Measurements from ENCODE around the gene TMEM86A. TPM values are rescaled to one million over a fixed set of nuclear protein-coding genes. Genes with fewer than 3 reads are reported as not detected.

TMEM86A gene
- total and polyA plus RNA-seq, 2 experiments from 2014 or later, result 1.7 to 5.2 TPM

DNA sequence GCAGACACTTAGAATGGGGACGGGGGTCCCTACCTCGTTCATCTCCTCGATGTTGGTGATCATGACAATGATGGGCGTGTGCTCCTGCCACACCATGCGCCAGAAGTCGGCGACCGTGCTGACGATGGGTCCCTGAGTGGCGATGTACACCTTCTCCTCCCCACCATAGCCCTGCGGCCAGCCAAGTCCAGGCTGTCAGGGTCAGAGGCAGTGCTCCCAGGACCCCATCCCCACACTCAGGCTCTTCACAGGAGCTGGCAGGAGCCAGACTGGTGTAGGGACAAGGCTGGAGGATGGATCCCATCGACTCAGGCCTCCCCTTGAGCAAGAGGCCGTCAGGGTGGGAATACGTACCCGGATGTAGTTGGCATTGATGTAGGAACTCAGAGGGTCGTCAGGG, 34.6 kb downstream of the TMEM86A start:
- Histone ChIP-seq H3K4me3 (no peak overlapping the region), H3K36me3 (replicated peaks; ENCODE audit: insufficient read depth, low read depth) (no peaks in the 10 kb centered on the region), H4K20me1 (ENCODE audit: insufficient read depth, poor library complexity, severe bottlenecking) (no peaks in the 10 kb centered on the region), H3K27me3 (no peaks in the 10 kb centered on the region), H3K4me1 (ENCODE audit: insufficient read depth) (no peaks in the 10 kb centered on the region), H3K4me2 (no peak overlapping the region), H3K79me2 (no peaks in the 10 kb centered on the region), H3K9me3 (ENCODE audit: low read depth) (no peaks in the 10 kb centered on the region), H2AFZ (no peak overlapping the region), H3K9me2 (replicated peaks; ENCODE audit: insufficient read depth) (no peaks in the 10 kb centered on the region), H3K27ac (no peak overlapping the region)
- TF ChIP-seq EZH2 (IDR thresholded peaks at IDR 0.05; ENCODE audit: borderline replicate concordance) (no peak), EZH2phosphoT487 (IDR thresholded peaks at IDR 0.05; ENCODE audit: low read depth, severe bottlenecking, unreplicated experiment) (no peak)
- TF ChIP-seq, protein P1, sequence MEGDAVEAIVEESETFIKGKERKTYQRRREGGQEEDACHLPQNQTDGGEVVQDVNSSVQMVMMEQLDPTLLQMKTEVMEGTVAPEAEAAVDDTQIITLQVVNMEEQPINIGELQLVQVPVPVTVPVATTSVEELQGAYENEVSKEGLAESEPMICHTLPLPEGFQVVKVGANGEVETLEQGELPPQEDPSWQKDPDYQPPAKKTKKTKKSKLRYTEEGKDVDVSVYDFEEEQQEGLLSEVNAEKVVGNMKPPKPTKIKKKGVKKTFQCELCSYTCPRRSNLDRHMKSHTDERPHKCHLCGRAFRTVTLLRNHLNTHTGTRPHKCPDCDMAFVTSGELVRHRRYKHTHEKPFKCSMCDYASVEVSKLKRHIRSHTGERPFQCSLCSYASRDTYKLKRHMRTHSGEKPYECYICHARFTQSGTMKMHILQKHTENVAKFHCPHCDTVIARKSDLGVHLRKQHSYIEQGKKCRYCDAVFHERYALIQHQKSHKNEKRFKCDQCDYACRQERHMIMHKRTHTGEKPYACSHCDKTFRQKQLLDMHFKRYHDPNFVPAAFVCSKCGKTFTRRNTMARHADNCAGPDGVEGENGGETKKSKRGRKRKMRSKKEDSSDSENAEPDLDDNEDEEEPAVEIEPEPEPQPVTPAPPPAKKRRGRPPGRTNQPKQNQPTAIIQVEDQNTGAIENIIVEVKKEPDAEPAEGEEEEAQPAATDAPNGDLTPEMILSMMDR (IDR thresholded peaks at IDR 0.05; ENCODE audit: poor library complexity), result no peak
- DNase-seq (ENCODE audit: low spot score), result no peak
- 96% methylated on average over 16 of the region's 16 CpGs for WGBS (ENCODE audit: low lambda C conversion rate, missing lambda C conversion rate)

DNA sequence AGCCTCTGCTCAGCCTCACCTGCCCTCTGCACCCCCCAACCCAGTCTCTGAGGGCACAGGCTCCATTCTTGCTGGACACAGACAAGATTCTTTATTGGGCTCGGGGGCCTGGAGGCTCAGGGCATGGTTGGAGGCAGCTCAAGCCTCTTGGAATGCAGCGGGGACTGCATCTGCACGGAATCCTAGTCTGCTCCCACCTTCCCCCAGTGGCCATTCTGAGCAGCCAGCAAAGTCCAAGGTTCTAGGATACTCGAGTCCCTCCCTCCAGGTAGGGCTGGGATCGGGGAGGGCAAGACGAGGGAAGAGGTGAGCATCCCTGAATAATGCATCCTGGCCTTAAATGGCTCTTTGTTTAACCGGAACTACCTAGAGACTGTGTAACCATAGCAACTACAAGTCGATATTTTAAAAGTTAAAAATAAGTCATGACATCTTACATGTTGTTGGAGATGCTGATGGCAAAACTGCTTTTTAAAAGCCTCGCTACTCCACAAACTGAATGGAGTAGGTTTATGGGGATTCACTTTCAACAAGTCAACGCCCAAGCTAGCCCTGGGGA, 38.1 kb downstream of the TMEM86A start:
- Histone ChIP-seq H3K36me3 (replicated peaks; ENCODE audit: insufficient read depth, low read depth) (no peaks in the 10 kb centered on the region), H3K9me3 (ENCODE audit: low read depth) (no peaks in the 10 kb centered on the region), H3K27ac (no peak overlapping the region), H3K9me2 (replicated peaks; ENCODE audit: insufficient read depth) (no peaks in the 10 kb centered on the region), H2AFZ (no peak overlapping the region), H3K79me2 (no peaks in the 10 kb centered on the region), H4K20me1 (ENCODE audit: insufficient read depth, poor library complexity, severe bottlenecking) (no peaks in the 10 kb centered on the region), H3K4me2 (no peak overlapping the region), H3K27me3 (no peaks in the 10 kb centered on the region), H3K4me3 (no peak overlapping the region), H3K4me1 (ENCODE audit: insufficient read depth) (no peaks in the 10 kb centered on the region)
- no peak for DNase-seq (ENCODE audit: low spot score)
- TF ChIP-seq EZH2phosphoT487 (IDR thresholded peaks at IDR 0.05; ENCODE audit: low read depth, severe bottlenecking, unreplicated experiment), result no peak
- TF ChIP-seq, protein P1 (IDR thresholded peaks at IDR 0.05; ENCODE audit: poor library complexity), result no peak
- TF ChIP-seq EZH2 (IDR thresholded peaks at IDR 0.05; ENCODE audit: borderline replicate concordance), result no peak
- 57% methylated on average over 10 of the region's 10 CpGs for WGBS (ENCODE audit: low lambda C conversion rate, missing lambda C conversion rate)

DNA sequence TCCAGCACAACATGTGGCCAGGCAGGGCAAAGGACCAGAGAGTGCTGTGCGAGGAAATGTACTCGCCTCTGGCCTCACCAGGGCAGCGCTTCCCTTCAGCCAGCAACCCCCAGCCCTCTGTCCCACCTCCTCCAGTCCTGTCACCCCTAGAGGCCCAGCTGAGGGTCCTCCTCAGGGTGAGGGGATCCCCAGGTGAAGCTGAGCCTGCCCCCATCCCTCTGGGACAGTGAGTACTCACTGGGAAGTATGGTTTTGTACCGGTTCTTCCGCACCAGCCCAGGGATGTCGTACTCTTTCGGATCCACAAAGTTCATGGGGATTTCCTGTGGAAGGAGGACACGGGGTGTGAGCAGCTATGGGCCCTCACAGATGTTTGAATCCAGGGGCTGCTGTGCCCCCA, 39.1 kb downstream of the TMEM86A start:
- Histone ChIP-seq H2AFZ (no peak overlapping the region), H3K4me1 (ENCODE audit: insufficient read depth) (no peaks in the 10 kb centered on the region), H3K4me2 (no peak overlapping the region), H3K36me3 (replicated peaks; ENCODE audit: insufficient read depth, low read depth) (no peaks in the 10 kb centered on the region), H3K79me2 (no peaks in the 10 kb centered on the region), H3K27ac (no peak overlapping the region), H3K27me3 (no peaks in the 10 kb centered on the region), H3K9me2 (replicated peaks; ENCODE audit: insufficient read depth) (no peaks in the 10 kb centered on the region), H3K4me3 (no peak overlapping the region), H3K9me3 (ENCODE audit: low read depth) (no peaks in the 10 kb centered on the region), H4K20me1 (ENCODE audit: insufficient read depth, poor library complexity, severe bottlenecking) (no peaks in the 10 kb centered on the region)
- no peak for DNase-seq (ENCODE audit: low spot score)
- 95% methylated on average over 8 of the region's 8 CpGs for WGBS (ENCODE audit: low lambda C conversion rate, missing lambda C conversion rate)
- TF ChIP-seq EZH2phosphoT487 (IDR thresholded peaks at IDR 0.05; ENCODE audit: low read depth, severe bottlenecking, unreplicated experiment) (no peak), EZH2 (IDR thresholded peaks at IDR 0.05; ENCODE audit: borderline replicate concordance) (no peak)
- TF ChIP-seq, protein P1 (IDR thresholded peaks at IDR 0.05; ENCODE audit: poor library complexity), result no peak
